Left forelimb (tissue), 1 donor: Measurements from ENCODE around the gene ZNRF3.
"Not testable (repeated sequence)": the region's sequence is repeated elsewhere in the genome, so short reads cannot be mapped to it uniquely, and the experiment has no call there.

Experiments
- DNase-seq: peaks from one replicate; pipeline ENCODE4 v3.0.0-alpha.2; 2018; ENCODE audit warnings: low spot score

The ZNRF3 gene

DNA sequence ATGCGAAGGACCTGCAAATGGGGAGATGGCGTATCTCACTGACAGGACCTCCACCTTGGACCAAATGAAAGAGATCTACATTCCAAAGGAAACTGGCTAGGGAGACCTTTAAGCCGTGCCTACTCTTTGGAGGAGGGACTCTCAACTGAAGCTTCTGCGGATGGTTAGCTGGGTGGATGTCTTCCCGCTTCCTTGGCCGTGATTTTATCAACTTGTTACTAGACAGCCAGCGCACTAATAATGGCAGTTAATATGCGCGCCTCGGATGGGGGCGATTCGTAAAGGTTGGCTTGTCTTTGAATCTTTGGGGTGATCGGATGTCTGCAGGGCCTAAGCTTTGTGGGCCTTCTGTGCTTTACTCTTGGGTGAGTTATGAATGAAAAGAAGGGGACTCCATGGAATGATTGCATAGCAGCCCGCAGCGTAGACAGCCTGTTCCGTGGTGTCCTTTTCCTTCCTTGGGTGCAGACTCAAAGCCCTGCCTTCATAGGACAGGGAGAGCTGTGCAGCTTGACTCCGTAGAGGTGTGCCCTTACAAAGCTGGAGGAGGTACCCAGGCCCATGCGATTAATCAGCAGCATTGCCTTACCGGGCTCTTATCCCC lies 1.5 kb downstream of the ZNRF3 start:
- no peak for DNase-seq

DNA sequence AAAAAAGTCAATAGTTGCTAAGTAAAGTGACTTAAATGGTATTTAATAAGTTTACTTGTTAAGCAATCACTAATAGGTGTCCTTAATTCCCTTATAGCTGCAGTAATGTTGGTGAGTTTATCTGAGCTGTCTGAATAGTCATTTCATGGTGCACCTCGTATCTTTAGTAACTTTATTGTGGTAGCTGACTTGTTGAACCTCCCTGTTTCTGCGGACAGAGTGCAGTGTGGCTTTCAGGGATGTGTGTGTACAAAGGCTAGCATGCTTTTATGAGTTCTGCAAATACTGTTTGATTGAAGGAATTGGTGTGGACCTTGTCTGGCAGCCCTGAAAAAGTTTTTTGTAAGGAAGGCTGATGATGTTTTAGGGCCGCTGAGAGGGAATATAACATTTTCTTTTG lies 2.6 kb downstream of the ZNRF3 start:
- DNase-seq, result no peak

DNA sequence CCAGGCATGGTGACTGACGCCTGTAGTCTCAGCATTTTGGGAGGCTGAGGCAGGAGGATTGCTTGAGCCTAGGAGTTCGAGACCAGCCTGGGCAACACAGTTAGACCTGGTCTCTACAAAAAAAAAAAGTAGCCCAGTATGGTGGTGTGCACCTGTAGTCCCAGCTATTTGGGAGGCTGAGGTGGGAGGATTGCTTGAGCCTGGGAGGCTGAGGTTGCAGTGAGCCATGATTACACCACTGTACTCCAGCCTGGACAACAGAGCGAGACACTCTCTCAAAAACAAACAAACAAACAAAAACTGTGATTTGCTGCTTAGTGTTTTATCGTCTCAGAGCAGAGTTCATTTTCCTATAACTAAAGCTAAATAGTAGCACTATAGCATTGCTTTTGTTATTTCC lies 3.3 kb downstream of the ZNRF3 start:
- DNase-seq, result not testable (repeated sequence)

DNA sequence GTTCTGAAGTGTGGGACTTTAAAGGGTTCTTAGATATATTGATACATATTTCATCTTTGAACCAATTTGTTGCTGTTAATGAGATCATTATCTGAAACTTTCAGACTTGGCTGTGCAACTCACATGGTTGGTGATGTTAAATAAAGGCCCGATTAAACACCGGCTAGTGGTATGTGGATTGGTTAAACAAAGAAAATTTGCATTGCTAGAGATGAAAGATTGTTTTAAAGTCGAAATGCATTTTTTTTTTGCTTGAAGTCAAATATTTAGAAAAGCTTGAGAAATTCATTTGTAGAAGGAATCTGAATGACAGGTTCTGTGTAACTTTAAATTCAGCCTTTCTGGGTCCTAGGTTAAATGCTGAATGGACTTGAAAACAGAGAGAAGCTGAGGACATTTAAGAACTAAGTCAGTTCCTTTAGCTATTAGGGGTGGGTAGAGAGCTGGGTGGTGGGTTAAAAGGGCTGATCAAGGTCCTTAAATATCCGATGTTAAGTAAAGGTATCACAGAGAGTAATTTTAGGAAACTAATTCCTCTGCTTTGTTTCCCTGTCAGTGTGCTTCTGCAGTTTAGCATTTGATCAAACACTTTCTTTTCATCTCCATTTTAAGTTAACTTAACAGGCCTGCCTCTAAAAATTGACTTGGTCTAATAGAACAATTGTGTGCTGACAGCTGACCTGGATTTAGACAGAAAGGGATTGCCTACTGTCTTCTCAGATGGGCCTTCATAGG lies 4.5 kb downstream of the ZNRF3 start:
- DNase-seq, result no peak

DNA sequence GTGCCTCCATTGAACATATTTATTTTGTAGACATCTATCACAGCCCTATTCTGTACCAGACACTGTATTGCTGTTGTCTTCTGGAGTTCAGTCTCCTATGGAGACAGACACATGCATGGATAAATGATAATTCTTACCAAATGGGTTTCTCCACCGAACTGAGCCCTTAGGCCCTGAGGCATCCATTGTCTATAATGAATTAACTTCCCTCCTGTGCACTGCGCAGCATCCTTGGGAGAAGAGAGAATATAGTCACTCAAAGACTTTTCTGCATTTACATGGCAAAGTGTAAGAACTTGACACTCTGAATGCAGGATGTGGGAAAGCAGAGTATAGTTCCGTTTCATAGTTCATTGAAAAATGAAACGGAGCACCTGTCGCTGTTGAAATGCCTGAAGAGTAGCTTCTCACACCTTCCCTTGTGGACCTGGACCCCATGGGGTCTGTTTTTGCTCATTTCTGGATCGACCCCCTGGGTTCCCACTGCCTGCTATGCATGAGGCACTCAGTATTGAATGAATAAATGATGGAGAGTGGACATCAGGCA lies 6.2 kb downstream of the ZNRF3 start:
- no peak for DNase-seq

DNA sequence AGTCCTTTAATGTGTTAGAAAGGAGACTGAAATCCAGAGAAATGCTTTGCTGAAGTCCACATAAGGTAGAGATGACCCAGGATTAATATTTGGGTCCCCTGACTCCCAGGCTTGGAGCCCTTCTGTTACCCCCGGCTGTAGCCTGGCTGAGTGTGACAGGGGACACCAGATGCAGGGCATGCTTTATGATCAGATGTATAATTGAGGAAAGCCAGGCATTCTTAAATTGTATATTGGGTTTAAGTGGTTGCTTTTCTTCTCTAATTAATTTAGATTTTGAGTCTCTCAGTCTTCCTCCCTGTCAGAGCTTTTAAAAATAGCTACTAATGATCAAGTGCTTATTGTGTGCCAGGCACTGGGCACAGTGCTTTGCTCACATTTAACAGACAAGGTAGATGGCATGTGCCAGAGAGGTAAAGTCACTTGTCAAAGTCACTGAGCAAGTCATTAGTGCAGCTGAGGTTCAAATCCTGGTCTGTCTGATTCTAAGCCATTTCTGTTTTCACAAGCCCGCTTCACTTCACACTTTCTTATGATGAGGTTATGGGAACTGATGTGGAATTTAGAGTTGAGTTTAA lies 7.9 kb downstream of the ZNRF3 start:
- DNase-seq, result no peak

DNA sequence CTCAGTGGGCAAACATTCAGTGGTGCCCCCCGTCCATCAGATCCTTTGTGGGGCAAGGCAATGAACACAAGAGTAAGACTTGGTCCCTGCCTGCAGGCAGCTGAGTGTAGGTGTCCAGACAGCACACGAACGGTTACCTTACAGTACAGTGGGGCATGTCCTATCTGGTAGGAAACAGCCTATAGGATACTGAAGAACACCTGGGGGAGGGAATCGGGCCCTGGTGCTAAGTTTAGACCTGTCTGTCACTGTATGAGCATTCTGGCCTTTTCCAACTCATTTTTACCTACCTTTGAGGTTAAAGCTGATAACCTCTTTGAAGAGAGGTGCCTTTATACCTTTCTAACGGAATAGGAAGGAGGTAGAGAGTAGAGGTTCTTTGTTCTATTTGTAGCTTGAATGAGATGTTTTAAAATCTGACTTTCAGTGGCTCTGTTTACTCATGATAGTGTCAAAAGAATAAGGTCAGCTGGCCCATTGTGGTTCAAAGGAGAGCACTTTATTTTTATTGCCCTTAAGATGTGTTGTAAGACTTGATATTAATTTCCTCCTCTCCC lies 8.9 kb downstream of the ZNRF3 start:
- no peak for DNase-seq

DNA sequence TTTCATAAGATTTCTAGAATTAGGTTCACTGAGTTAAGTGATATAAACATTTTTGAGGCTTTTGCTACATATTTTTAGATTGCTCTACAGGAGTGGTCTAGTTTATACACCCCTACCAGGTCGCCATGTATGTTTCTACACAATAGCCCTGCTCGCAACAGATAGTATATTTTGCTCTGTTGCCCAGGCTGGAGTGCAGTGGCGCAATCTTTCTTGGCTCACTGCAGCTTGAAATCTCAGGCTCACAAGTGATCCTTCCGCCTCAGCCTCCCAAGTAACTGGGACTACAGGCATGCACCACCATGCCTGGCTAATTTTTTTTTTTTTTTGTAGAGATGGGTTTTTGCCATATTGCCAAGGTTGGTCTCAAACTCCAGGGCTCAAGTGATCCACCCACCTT lies 10.4 kb downstream of the ZNRF3 start:
- peak; percentile 0 for DNase-seq

DNA sequence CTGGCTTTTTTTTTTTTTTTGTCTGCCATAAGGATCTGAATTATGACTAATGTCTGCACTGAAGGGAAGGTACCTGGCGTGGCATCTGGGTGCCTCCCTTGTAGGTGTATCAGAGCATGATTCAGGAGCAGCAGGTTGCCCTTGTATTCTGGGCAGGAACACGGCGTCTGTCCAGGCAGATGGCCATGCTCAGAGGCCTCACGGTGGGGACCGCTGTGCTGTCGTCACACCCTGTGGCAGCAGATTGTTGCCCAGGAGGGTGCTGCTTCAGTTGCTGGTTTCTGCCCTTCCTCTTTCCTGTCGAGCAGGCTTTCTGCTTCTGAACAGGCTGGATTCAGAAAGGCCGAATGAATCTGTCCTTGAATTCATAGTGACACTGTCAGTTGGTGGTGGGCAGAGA lies 11.0 kb downstream of the ZNRF3 start:
- peak; percentile 31 for DNase-seq

- DNase-seq, result no peak
These were observed 11.4 kb downstream of the ZNRF3 start for GRCh38 chr22:28894807-28895206.

GRCh38 chr22:28896611-28897010 lies 13.2 kb downstream of the ZNRF3 start:
- no peak for DNase-seq

GRCh38 chr22:28898233-28898629 lies 14.9 kb downstream of the ZNRF3 start:
- no peak for DNase-seq

GRCh38 chr22:28899199-28899853 lies 16.0 kb downstream of the ZNRF3 start:
- DNase-seq, result no peak

- no peak for DNase-seq
These were observed 17.1 kb downstream of the ZNRF3 start for GRCh38 chr22:28900379-28900925.

- DNase-seq, result no peak
These were observed 19.1 kb downstream of the ZNRF3 start for GRCh38 chr22:28902490-28902889.

DNA sequence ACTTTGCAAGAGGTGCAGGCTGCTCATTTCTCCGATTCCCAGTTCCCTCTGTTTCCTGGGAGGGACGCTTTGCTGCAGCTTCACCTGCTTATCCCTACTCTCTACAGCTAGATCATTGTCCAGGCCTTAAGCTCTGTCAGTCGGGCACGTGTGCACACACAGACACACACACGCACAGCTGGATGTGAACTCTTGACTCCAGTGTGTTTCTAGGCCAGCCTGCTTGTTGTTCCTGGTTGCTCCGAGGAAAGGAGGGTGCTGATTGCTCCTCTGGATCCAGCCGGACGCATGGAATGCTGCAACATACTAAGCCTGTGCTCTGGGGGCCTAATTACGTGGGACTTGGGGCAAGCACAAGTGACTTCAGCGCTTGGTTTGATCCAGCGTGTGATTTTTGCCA lies 19.7 kb downstream of the ZNRF3 start:
- no peak for DNase-seq

DNA sequence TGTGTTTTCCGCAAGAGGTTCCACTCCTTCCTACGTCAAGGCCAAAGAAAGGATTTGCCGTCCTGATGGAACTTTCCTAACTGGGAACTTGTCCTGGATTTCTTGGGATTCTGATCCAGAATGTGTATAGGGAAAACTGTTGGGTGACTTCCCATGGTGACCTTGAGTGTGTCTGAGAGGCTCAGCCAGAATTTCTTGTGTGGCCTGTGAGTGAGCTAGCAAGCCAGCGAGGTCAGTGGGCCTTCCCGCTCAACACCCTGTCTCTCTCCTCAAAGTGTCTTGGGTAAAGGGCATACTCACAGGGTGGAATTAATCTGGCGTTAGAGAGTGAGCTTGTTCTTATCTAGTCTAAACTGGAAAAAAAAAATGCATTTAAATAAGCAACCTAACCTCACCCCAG lies 20.4 kb downstream of the ZNRF3 start:
- DNase-seq, result no peak

DNA sequence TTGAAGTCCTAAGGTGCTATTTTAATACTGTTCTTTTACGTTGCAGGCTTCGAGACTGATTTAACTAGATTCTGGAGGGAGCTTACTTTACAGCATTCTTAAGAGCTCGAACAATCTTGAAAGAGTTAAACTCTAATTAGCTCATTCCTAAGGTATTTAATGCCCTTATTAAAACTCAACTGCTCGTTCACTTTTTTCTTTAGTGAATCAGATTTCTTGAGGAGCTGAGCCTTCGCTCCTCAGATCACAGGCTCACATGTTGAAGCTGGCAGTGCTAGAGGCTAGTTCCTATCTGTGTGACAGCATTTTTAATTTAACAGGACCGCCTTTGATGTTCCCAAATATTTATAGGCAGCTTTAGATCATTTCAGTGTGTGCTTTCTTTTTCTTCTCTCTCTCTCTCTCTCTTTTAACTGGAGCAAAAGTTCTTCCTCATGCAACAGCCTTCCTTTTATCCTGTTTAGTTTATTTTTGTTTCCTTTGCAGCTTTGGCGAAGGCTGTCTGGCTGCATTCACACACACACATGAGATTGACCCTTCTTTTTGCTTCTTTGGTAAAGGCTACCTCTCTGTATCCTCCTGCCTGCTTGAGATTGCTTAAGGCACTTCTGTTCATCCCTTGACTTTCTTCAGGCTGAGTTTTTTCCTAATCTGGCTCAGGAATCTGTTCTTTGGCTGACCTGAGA lies 21.0 kb downstream of the ZNRF3 start:
- no peak for DNase-seq

- DNase-seq, result no peak
These were observed 22.0 kb downstream of the ZNRF3 start for GRCh38 chr22:28905256-28905832.

DNA sequence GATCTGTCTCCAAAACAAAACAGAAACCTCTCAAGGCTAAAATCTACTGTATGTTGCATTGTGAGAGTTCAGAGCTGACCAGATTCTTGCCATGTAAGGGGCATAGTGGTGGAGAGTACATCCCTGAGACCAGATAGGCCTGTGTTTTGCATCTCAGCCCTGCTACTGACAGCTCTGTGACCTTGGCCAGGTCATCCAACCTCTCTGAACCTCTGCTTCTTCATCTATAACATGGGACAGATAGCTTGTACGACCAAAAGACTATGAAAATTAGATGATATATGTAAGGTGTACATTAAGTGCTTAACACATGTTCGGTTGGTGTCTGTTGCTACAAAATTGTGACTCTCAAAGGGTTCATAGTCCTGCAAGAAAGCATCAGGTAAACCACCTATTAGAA lies 22.9 kb downstream of the ZNRF3 start:
- no peak for DNase-seq

DNA sequence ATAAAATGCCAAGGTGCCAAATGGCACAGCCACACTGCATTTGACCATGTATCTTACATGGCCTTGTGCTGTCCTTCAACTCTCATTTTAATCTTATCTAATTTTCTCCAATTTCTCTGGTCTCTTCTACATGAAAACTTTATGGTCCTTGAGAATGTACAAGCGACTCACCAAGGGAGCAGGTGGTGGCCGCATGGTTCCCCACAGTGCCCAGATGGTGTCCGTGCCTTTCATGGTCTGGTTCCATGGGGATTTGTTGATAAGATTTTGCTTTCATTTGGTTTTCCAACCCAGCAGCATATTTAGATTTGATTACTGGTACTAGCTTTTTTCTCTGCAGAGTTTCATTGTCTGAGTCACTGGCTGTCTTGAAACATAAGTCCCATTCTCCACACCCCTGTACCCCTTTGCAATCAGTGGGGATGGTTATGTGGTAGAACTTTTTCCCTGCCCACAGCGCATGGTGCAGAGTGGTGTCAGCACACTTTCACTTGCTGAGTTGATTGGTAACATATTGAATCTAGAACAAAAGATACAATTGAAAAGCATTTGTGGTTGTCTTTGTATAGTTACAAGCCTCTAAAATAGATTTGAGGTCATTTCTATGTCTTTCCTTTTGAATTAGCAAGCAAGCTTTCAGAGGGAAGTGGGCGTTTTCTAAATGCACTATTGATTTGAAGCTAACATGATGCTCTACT lies 24.1 kb downstream of the ZNRF3 start:
- no peak for DNase-seq
